ENCODE data around the gene RHEB. TPM values are rescaled to one million over a fixed set of nuclear protein-coding genes. Genes with fewer than 3 reads are reported as not detected.
"Not testable (repeated sequence)": the region's sequence is repeated elsewhere in the genome, so short reads cannot be mapped to it uniquely, and the experiment has no call there.

RHEB gene
- polyA plus RNA-seq, 12 donors = 64.8 to 105 (median 84.8) TPM; not detected in 1

DNA sequence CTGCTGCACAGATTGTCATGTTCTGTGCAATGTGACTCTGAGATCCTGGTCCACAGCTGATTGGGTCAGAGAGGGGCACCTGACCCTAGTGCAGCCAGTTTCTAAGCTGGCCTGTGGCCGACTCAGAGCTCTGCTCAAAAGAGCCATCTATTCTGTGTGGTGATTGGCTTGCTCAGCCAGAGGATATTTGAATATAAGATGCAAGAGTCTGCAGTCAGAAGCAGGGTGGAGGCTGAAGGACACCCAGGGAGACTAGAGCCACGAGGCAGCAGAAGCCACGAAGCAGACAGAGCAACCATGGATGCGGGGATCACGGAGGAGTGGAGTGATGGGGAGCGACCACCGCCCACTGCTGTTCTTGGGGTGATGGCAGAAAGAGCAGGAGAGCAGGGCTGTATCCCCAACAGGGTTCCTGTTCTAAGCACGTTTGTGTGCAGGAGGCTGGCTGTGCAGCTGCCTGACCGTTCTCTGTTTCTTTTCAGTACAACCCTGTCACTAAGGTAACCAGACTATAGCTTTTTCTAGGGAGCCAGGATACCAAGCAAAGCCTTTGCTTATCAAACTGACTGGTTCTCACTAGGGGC lies 19.5 kb upstream of the RHEB start:
- no peak for DNase-seq

DNA sequence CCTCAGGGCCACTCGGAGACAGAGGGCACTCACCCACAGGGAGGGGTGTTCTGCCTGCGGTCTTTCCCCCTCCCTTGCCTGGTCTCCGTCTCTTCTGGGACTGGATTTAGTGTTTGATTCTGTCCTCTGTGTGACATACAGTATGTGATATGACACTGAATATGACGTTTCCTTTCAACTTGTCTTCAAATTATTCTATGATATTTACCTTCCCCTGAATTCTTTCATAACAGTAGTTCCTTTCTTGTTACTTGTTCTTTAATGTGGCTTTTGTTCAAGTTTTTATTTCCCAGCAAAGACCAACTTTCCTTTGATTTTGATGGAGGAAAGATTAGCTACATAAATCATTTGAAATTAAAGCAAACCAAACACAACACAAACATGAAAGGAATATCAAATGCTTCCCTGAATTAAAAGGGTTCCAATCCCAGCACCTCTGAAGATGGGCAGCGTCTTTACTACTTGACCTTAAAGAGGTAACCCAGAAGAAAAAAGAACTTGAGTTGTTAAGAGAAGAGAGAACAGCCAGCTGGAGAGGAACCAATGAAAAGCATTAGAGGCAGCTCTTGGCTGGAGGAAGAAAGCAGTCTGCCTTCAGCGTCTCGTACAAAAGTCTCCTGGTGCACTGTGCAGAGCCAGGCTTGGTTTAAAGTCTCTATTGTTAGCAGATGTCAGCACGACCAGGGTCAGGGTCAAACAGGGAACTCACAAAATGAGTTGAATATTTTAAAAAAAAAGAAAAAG lies 18.3 kb upstream of the RHEB start:
- peak; percentile 50 for DNase-seq

DNA sequence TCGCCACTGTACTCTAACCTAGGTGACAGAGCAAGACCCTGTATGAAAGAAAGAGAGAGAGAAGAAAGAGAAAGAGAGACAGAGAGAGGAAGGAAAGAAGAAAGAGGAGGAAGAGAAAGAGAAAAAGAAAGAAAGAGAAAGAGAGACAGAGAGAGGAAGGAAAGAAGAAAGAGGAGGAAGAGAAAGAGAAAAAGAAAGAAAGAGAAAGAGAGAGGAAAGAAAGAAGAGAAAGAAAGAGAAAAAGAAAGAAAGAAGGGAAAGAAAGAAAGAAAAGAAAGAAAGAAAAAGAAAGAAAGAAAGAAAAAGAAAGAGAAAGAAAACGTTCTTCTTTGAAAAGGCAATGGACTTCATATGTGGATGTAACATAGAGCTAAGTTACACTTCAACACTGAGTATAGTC lies 16.5 kb upstream of the RHEB start:
- DNase-seq = not testable (repeated sequence)

DNA sequence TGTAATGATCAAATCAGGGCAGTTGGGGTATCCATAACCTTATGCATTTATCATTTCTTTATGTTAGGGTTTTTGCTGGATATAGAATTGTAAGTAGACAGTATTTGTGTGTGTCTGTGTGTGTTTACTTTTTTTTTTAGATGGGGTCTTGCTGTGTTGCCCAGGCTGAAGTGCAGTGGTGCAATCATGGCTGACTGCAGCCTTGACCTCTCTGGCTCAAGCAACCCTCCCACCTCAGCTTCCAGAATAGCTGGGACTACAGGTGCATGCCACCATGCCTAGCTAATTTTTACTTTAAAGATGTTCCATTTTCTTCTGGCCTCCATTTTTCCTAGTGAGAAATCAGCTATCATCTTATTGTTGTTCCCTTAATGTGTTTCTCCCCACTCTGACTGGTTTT lies 10.1 kb upstream of the RHEB start:
- DNase-seq = no peak

DNA sequence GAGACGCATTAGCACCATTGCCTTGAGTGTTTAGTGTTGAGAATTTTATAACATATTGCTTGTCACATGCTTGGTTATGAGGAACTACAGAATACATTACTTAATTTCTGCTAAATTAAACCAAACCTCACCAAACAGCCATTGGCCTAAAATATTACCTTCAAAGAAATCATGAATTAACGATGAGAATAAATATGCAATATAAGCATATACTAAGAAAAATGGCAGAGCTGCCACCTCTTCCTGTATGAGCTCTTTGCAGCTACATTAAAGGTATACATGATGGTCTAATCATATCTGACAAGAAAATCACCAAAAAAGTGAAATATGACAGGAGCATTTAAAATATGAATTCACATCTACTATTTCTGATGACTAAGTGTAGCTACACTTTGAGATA lies 5.2 kb upstream of the RHEB start:
- no peak for DNase-seq

DNA sequence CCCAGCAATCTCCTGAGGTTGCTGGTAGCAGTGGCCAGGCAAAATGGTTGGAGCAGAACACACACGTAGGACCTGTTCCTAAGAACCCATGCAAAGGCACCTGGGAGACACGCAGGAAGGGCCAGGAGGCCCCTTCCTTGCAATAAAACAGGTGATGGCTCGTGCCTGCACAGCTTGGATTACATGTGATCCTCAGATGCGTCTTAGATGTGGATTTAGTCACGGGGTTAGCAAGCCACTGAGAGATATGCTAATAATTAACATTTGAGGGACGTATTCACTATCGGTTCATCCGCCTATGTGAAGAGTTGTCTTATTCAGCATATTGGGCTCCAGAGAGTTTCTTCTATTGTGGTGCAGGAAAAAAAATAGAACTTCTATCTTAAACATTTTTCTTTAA lies 4.6 kb upstream of the RHEB start:
- DNase-seq = no peak

DNA sequence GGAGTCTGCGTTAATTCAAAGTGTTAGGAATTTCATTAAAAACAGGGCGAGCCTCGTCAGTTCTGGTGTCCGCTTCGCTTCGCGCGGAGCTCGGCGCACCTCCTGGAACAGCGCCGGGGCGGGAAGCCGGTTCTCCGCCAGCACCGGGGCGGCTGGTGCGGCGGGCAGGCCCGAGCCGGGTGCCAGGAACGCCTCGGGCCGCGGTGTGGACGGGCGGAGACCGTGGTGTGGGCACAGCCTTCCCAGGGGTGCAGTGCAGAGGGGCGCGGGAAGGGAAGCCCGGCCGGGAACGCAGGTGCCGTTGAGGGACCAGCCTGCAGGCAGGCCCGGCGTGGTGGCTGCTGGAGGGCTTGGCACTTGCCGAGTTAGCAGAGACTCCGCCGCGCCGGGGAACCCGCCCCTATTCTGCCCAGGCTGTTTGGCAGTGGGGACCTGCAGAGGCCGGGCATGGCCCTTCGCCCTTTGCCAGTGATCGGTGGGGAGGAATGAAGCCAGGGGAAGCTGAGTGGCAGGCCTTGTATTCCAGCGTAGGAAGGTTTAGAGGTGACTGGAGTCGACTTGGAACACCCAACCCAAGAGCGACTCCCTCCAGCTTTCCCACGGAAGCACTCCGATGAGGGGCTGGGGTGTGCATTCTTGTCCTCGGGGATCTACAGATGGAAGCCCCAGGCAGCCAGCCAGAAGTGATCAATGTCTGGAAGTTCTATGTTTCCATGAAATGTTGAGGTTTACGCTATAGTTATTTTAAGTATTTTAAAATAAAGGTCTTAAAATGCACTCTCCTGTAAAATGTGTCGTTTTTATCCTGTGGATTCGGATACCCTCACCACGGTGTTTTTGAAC lies 945 bp upstream of the RHEB start:
- DNase-seq = no peak

DNA sequence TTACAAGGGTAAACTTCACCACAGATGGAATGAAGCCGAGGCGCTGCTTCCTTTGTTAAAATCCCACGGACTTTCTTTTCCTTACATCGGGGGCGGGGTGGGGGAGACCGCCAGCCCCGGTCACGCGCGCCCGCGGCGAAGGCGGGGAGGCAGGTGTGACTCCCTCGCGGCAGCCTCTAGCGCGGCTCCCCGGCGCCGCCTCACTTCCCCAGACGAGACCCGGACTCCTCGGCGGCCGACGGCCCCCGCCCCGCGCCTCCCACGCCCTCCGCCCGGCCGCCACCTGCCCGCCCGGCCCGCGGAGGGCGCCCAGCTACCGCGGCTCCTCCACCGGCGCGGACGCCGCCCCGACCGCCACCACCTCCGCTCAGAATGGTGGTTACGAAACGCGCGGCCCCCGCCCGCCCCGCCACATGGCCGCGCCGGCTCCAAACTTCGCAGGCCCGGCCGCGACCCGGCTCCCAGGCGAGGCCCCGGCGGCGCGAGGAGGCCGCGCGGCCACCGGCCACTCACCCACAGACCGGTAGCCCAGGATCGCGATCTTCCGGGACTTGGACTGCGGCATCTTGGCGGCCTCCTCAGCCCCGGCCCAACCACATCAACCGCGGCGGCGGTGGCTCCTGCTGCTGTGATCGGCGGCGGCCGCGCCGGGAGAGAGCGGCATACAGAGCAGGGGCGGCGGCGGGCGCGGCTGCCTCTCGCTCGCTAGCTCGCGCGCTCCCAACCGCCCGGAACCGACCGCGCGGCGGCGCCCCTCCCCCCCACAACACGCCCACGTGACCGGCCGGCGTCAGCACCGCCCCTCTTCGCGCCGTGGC lies 539 bp downstream of the RHEB start:
- DNase-seq = not testable (repeated sequence)

DNA sequence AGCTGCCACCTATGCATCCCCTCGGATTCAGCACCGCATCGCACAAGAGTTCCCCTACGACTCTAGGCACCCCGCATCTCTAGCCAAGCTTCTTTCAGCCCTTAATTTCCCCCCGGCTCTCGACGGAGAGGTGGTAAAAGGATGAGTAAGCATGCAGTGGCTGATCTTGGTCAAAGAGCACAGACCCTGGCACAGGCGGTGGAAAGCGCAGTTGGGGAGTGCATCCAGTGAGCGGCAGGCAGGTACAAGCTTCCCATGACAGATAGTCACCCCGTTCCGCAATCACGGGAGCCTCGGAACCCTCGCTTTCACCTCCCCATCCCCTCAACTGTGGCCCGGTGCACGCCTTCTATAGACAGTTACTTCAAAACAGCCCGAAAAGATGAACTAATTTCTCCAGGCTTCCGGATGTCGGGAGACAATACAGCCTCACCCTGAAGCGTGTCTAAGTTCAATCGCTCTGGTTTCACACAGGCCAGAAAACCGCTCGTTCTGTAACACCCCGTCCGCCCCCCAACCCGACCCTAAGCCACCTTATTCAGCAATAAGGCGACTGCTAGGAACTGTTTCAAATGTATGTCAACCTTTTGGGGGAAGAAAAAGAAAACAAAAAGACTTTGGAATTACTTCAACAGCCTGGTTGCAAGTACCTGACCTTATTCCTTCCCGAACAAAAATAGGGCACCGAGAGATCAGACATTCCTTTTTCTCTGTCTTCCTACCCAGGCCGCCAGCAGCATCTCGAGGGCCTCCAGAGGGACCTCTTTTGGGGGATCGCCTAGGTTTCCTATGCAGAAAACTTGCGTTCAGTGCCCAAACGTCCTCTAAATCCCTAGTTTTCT lies 1.4 kb downstream of the RHEB start:
- DNase-seq = peak; percentile 41

DNA sequence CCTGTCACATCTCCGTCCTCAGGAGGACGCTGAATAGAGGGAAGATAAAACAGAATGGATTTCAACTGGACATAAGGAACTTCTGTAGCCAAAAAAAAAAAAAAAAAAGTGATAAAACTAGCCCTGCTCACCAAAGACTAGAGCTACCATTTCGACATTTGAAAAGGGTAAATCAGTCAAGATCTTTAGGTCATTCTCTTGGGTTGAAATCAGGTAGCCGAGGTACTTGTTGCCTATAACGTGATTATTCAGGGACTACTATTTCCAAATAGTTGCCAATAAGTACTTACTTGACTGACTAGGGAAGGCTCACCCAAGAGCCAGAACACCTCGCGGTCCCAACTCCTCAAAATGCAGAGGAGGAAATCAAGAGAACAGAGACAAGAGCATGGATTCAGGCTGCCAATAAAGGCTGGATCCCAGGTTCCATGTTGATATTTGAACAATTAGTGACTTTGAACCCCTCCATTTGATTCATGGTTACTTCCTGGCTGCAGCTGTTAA lies 2.0 kb downstream of the RHEB start:
- DNase-seq = no peak

DNA sequence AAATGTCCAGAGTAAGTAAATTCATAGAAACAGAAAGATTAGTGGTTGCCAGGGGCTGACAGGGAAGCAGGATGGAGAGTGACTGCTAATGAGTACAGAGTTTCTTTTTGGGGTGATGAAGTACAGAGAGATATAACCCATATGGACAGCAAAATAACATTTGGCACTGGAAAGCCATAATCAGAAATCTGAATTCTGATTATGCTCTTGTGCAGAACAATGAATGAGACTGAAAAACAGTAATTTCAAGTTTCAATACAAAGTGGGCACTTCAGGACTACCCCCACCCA lies 4.5 kb downstream of the RHEB start:
- no peak for DNase-seq

DNA sequence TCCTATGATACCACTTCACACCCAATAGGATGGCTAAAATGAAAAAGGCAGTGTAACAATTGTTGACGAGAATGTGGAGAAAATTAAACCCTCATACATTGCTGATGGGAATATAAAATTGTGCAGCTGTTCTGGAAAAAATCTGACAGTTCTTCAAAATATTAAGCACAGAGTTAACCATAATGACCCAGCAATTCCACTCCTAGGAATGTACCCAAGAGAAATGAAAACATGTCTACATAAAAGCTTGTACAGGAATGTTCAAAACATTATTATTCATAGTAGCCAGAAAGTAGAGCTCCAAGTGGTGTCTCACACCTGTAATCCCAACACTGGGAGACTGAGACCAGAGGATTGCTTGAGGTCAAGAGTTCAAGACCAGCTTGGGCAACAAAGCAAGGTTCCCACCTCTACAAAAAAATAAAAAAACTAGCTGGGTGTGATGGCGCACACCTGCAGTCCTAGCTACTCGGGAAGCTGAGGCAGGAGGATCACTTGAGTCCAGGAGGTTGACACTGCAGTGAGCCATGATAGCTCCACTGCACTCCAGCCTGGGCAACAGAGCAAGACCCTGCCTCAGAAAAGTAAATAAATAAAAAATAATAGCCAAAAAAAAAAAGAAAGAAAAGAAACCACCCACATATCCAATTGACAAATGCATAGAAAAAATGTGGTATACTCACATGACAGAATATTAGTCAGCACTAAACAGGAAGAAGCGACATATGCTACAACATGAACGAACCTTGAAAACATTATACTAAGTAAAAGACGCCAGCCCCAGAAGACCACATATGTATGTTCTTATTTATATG lies 5.0 kb downstream of the RHEB start:
- no peak for DNase-seq

DNA sequence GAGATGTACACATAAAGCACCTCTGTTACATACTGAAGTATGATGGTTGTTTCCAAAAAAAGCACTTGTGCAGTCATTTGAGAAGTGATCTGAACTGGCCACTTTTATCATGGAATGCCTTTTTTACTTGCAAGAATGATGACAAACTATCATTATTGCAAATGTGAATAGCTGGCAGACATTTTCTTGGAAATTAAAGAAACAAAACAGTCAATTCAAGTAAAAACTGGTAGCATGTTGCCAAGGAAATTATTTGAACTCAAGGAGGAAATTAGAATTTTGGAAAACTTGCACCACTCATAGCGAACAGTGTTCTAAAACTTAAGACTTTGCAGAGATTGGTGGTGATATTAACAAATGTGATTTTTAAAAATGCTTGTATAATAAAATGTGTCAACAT lies 6.6 kb downstream of the RHEB start:
- no peak for DNase-seq

DNA sequence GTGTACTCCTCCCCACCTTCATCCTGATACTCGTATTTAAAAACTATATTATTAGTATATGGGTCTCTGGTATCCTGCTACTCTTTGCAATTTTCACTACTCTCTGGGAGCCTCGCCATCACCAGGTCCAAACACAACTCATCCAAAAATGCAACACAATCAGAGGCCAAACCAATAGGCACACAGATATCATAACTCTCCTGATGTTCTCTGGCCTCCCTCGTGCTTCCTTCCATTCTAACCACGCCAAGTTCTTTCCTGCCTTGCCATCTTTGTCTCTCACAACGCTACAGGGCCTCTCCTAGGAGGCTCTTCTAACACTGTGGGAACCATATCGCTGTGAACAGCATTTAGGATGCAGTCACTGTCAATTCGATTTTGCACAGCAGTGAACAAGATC lies 7.3 kb downstream of the RHEB start:
- DNase-seq = no peak

DNA sequence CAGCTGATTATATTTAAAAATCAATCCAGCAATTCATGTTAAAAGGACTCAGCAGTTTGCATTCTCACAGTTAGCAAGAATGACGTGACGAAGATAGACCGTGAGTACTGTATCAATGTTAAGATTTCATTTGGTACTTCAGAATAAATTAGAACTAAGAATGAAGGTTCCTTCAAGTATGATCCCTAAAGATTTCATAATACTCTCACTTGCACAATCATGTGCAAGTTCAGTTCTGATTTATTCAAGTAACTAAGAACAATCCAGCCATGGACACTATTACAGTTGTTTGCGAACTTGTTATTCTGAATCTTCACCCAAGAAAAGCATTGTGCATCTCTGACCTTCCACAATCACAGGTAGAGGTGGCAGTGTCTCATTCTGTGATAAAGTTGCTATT lies 7.7 kb downstream of the RHEB start:
- DNase-seq = no peak

DNA sequence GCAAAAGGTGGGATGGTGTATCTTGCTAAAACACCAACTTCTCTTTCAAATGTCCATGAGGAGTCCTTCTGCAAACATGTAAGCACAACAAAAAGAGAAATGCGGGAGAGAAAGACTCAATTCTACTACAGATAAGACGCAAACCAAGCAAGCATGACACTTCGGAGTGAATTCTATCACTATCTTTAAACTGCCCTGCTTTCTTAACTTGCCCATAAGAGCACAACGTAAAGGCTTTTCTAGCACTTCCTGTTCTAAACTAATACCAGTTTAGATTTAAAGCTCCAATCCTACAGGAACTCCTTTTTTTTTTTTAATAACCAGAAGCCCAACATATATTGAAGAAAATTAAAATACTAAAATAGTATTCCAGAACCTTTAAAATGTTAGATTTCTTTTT lies 8.4 kb downstream of the RHEB start:
- no peak for DNase-seq

DNA sequence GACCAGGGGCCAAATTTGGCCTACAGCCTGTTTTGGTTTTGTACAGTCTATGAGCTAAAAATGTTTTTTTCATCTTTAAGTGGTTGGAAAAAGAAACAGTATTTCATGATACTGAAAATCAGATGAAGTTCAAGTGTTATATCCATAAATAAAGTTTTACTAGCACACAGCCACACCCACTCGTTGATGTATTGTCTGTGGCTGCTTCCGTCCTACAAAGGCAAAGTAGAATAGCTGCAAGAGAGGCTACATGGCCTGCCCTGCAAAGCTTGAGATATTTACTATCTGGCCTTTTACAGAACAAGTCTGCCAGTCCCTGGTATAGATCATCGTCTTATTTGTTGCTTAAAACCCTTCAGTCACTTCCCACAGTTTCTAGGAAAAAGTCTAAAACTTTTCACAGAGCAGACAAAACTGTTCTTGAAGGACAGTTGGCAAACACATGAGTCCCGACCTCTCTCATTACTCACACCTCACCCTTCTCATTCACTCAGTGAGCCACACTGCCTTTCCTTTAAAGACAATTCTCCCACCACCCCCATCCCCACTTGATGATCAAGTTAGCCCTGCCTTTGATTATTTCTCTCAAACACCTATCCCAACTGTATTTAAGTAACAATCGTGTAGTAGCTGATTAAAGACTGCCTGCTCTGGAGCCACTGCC lies 9.9 kb downstream of the RHEB start:
- no peak for DNase-seq

DNA sequence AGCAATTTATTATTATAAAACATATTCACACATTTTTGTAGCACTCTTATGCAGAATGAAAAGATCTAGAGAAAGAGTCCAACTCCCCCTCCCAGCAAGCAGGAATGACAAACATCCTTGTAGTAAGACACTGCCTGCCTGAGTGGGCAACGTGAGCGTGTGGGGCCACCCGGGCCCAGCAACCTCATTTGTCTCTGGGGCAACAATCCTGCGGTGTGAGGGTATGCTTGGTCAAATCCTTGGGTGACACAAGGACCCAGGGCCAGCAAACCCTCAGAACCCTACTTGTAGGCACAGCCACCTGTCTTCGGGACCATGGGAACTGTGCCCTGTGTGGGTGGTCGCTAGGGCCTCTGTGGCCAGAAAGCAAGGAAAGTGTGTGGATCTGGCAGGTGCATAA lies 10.7 kb downstream of the RHEB start:
- no peak for DNase-seq

DNA sequence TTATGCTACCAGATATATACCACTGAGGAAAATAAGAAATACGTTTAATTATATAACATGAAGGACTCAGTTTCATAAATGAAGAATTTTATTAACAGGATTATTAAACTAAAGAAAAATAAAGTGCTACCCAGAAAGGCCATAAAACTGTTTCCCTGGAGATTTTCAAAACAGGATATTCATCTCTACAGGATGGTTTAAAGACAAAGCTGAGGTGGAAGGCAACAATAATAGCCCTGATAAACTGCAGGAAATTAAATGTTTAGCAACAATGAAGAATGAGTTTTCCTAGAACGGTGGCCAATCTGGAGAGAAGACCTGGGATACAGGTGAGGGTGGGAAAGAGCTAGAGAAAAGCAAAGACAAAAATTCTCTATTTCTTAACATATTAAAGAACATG lies 11.9 kb downstream of the RHEB start:
- no peak for DNase-seq

DNA sequence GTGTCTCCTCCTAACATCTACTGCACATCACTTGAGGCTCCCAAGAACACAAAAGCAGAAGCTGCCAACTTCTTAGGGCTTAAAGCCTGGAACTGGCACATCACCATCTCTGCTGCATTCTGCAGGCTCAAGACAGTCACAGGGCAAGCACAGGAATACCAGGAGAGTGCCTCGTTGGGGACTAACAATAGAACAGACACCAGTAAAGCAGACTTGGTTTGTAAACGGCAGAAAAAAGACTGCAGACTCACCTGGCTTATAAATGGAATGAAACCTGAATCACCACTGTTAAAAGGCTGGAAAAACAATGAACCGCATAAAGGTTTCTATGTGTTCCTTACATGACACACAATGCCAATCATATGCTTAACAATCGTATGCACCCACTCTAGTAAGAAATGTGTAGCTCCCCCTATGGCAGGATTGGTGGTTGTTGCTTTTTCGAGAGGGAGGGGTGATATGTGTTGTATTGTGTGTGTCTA lies 12.8 kb downstream of the RHEB start:
- DNase-seq = no peak
